IMR-90 (cell line): Measurements from ENCODE around the gene GIMAP5.

Experiments
- BHLHE40 ChIP-seq: fragments of 150-350 bp; IDR thresholded peaks from 2 replicates; pipeline ENCODE4 v1.6.1; 2016; ENCODE audit warnings: mild to moderate bottlenecking, low read depth, low read length
- CHD1 ChIP-seq: IDR thresholded peaks from 2 replicates; pipeline ENCODE4 v1.6.1; 2012; ENCODE audit warnings: low read depth, low read length, improper control_type of control experiment
- FOS ChIP-seq: fragments of 150-350 bp; IDR thresholded peaks from 2 replicates; pipeline ENCODE4 v1.6.1; 2016; ENCODE audit warnings: low read depth, low read length
- MAFK ChIP-seq: IDR thresholded peaks from 2 replicates; pipeline ENCODE4 v1.6.1; 2012; ENCODE audit warnings: low read depth, low read length, improper control_type of control experiment
- MAZ ChIP-seq: IDR thresholded peaks from 2 replicates; pipeline ENCODE4 v1.6.1; 2012; ENCODE audit warnings: low read depth, mild to moderate bottlenecking, low read length, improper control_type of control experiment, moderate library complexity, borderline replicate concordance
- POLR2A ChIP-seq: IDR thresholded peaks from 2 replicates; pipeline ENCODE4 v1.6.1; 2012; ENCODE audit warnings: mild to moderate bottlenecking, low read depth, low read length
- RAD21 ChIP-seq: IDR thresholded peaks from 2 replicates; pipeline ENCODE4 v1.6.1; 2012; ENCODE audit warnings: low read length, improper control_type of control experiment
- RCOR1 ChIP-seq: IDR thresholded peaks from 2 replicates; pipeline ENCODE4 v1.6.1; 2012; ENCODE audit warnings: mild to moderate bottlenecking, low read length, improper control_type of control experiment; ENCODE audit not compliant: insufficient replicate concordance
- RFX5 ChIP-seq: IDR thresholded peaks from 2 replicates; pipeline ENCODE4 v1.8.0; 2012; ENCODE audit warnings: low read depth, mild to moderate bottlenecking, low read length, moderate library complexity
- SMC3 ChIP-seq: fragments of 150-350 bp; IDR thresholded peaks from 2 replicates; pipeline ENCODE4 v1.6.1; 2016; ENCODE audit warnings: low read depth, mild to moderate bottlenecking, antibody characterized with exemption, low read length, moderate library complexity
- TF ChIP-seq, protein P1 (sequence below): conservative IDR thresholded peaks from 2 replicates; pipeline ENCODE4 v1.5.1; 2012; ENCODE audit warnings: mild to moderate bottlenecking, low read depth, low read length, improper control_type of control experiment
- TF ChIP-seq, protein P2 (sequence below): fragments of 150-350 bp; IDR thresholded peaks from 2 replicates; pipeline ENCODE4 v1.6.1; 2017; ENCODE audit warnings: mild to moderate bottlenecking, antibody characterized with exemption, low read length, low read depth
- TF ChIP-seq, protein P3 (sequence below): fragments of 150-350 bp; IDR thresholded peaks from 2 replicates; pipeline ENCODE4 v1.6.1; 2016; ENCODE audit warnings: low read depth, mild to moderate bottlenecking, low read length, moderate library complexity, borderline replicate concordance

DNA sequence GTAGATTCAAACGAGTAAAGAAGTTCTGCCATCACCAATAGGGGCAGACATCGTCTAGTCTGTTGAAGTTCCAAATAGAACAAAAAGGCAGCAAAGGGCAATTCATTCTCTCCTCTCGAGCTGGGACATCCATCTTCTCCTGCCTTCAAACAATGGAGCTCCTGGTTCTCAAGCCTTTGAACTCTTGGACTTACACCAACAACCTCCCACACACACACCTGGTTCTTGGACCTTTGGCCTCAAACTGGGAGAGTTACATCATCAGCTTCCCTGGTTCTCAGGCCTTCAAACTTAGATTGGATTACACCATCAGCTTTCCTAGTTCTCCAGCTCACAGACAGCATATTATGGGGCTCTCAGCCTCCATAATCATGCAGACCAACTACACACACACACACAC, 9.8 kb upstream of the GIMAP5 start:
- TF ChIP-seq RAD21 (no peak), POLR2A (no peak), MAFK (no peak), SMC3 (no peak), RCOR1 (no peak), RFX5 (no peak), FOS (no peak), CHD1 (no peak), MAZ (no peak), BHLHE40 (no peak)
- TF ChIP-seq, protein P1, sequence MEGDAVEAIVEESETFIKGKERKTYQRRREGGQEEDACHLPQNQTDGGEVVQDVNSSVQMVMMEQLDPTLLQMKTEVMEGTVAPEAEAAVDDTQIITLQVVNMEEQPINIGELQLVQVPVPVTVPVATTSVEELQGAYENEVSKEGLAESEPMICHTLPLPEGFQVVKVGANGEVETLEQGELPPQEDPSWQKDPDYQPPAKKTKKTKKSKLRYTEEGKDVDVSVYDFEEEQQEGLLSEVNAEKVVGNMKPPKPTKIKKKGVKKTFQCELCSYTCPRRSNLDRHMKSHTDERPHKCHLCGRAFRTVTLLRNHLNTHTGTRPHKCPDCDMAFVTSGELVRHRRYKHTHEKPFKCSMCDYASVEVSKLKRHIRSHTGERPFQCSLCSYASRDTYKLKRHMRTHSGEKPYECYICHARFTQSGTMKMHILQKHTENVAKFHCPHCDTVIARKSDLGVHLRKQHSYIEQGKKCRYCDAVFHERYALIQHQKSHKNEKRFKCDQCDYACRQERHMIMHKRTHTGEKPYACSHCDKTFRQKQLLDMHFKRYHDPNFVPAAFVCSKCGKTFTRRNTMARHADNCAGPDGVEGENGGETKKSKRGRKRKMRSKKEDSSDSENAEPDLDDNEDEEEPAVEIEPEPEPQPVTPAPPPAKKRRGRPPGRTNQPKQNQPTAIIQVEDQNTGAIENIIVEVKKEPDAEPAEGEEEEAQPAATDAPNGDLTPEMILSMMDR = no peak
- TF ChIP-seq, protein P2, sequence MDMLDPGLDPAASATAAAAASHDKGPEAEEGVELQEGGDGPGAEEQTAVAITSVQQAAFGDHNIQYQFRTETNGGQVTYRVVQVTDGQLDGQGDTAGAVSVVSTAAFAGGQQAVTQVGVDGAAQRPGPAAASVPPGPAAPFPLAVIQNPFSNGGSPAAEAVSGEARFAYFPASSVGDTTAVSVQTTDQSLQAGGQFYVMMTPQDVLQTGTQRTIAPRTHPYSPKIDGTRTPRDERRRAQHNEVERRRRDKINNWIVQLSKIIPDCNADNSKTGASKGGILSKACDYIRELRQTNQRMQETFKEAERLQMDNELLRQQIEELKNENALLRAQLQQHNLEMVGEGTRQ = no peak
- TF ChIP-seq, protein P3, sequence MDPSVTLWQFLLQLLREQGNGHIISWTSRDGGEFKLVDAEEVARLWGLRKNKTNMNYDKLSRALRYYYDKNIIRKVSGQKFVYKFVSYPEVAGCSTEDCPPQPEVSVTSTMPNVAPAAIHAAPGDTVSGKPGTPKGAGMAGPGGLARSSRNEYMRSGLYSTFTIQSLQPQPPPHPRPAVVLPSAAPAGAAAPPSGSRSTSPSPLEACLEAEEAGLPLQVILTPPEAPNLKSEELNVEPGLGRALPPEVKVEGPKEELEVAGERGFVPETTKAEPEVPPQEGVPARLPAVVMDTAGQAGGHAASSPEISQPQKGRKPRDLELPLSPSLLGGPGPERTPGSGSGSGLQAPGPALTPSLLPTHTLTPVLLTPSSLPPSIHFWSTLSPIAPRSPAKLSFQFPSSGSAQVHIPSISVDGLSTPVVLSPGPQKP = no peak
